ENCODE data around the gene LRRK2.
A peak's percentile ranks its signal among the peaks of the same experiment; 100 is the strongest.
"Not testable (repeated sequence)": the region's sequence is repeated elsewhere in the genome, so short reads cannot be mapped to it uniquely, and the experiment has no call there.

Gene LRRK2

GRCh38 chr12:40325349-40325960 lies 100.7 kb downstream of the LRRK2 start:
- DNase-seq = peak; percentile 16

- no peak for DNase-seq
These were observed 102.7 kb downstream of the LRRK2 start for GRCh38 chr12:40327535-40327934.

GRCh38 chr12:40330180-40330579 lies 105.4 kb downstream of the LRRK2 start:
- no peak for DNase-seq

GRCh38 chr12:40331886-40332285 lies 107.1 kb downstream of the LRRK2 start:
- no peak for DNase-seq

DNA sequence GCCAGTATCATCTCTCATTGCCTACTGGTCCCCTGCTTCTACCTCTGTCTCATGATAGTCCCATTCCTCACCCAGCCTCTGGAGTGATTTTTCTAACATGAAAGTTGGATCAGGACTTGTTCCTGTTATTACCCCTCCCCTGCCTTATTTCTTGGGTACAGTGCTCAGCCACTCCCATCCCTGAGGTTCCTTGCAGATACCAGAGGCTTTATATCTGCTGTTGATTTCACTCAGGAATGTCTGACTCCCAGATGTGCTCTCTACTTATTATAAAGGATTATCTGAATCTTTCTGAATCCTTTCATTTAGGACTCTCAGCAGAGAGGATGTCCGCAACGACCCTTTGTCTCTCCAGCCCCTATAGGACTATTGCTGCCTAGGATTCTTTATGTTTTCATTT lies 111.2 kb downstream of the LRRK2 start:
- DNase-seq = no peak

GRCh38 chr12:40336573-40337199 lies 111.9 kb downstream of the LRRK2 start:
- peak; percentile 9 for DNase-seq

DNA sequence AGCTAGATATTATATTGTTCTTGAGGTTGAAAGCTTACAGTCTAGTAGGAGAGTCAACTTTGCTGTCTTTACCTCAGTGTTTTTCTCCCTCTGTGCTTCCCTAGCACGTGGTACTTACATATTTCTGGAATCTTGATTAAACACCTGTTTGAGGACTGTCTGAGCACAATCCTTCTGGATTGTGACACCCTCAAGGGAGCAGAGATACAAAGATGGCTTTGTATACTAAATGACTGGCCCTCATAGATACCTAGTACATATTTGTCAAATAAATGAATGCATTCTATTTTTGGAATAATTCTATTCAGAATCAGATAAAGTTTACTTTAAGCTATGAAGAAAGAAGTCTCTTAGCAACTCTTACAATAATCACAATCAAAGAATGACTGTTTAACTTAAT lies 113.3 kb downstream of the LRRK2 start:
- DNase-seq = no peak

DNA sequence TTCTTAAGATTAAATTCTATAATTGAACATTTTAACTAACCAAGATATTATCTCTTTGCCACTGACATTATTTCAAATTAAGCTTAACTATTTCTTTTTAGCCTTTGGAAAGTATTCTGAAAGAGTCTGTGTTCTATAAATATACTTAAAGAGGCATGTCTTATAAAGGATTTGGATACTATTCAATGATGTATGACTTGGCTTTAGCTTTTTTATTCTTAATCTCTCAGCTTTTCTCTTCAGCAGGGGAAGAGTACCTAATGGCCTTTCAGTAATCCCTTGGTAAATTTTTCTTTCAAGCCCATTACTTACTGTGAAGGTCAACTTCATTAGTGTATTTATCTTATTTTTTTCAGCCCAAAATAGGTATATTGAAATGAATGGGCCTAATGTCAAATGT lies 113.8 kb downstream of the LRRK2 start:
- DNase-seq = no peak

- DNase-seq = no peak
These were observed 117.2 kb downstream of the LRRK2 start for GRCh38 chr12:40342010-40342409.

DNA sequence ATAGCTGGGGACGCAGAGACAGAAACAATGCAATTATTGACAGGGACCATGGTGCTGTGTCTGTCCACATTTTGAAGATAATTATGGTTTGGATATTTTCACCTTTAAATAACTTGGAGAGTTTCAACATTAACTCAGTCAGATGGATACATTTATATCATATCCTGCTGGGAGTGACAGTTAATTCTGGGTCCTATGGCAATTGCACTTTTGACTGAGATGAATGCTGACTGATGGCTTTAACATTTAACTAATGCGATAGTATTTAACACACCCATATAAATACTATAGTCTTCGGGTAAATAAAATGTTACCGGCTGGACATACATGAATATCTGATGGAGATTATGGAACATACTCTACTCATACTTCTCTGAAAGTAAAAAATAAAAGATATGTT lies 118.3 kb downstream of the LRRK2 start:
- no peak for DNase-seq

- no peak for DNase-seq
These were observed 119.5 kb downstream of the LRRK2 start for GRCh38 chr12:40344312-40344711.

DNA sequence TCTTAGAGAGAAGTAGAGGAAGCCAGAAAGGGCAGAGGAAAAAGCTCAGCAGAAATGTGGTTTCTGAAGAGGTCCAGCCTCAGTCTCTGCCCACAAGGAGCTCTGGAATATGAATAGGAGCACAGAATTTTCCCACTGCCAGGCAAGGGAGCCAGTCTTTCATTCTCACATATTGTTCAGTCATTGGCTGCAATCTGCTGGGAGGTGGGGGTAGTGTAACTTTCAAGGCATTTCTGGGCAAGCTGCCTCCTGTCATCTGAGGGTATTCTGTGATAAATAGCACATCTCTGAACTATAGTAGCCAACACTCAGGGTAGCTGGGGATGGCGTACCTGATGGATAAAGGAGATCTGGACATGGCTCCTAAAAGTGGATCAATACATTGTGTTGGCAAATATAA lies 127.2 kb downstream of the LRRK2 start:
- DNase-seq = no peak

GRCh38 chr12:40375076-40375475 lies 150.3 kb downstream of the LRRK2 start:
- no peak for DNase-seq

GRCh38 chr12:40376533-40377267 lies 151.9 kb downstream of the LRRK2 start:
- no peak for DNase-seq

GRCh38 chr12:40378691-40379090 lies 153.9 kb downstream of the LRRK2 start:
- no peak for DNase-seq

- DNase-seq = no peak
These were observed 157.4 kb downstream of the LRRK2 start for GRCh38 chr12:40382217-40382616.

- not testable (repeated sequence) for DNase-seq
These were observed 162.5 kb downstream of the LRRK2 start for GRCh38 chr12:40387279-40387678.

DNA sequence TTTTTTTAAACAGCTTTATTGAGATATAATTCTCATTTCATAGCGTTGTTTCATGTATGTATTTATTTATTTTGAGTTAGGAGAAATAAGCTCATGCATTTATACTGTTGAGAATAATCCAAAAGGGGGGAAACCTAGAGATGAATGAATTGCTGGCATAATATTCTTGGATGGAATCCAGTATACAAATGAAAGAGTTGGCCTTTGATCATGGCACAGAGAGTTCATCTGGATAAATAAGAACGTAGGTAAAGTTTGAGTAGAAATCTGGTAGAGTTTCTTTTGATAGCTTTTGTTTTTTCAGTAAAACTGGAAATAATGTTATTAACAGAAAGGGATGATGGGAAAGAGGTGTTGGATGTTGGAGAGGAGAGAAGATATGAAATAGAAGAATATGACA lies 166.2 kb downstream of the LRRK2 start:
- DNase-seq = no peak

DNA sequence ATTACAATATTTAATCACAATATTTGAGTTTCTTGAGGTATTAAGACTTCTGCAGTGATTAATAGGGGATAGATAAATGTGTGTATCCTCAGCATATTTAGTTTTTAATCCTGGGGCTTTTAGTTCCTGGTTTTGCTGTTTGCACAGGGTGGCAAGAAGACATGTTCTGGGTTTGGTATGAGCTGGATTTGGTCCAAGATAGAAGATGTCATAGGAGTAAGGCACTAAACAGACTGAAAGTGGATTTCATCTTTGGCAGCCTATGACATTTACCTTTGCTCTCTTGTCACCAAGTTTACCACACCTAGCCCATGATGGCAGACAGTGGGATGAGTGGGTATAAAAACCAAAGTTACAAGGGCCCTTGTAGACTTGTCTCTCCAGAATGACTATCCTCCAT lies 168.2 kb downstream of the LRRK2 start:
- no peak for DNase-seq

DNA sequence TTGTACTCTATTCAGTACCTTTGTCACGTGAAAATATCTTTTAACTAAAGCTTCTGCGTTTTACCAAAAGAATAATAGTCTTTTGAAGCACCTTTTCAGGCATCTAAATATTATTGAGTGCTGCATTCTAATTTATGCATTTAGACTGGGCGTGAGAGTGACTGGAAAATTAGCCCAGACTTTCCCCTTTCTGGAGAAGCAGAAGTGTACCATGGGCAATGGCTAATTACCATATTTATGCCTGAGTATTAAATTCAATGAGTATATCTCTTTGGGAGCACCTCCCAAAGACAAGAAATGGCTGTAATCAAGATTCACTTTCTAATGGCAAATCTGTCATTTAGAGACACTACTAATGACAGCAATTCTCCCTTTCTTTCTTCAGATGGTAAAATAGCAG lies 174.9 kb downstream of the LRRK2 start:
- DNase-seq = no peak

- no peak for DNase-seq
These were observed 180.6 kb downstream of the LRRK2 start for GRCh38 chr12:40405419-40405818.
